Measurements from ENCODE around the gene KRT80.

The KRT80 gene

DNA sequence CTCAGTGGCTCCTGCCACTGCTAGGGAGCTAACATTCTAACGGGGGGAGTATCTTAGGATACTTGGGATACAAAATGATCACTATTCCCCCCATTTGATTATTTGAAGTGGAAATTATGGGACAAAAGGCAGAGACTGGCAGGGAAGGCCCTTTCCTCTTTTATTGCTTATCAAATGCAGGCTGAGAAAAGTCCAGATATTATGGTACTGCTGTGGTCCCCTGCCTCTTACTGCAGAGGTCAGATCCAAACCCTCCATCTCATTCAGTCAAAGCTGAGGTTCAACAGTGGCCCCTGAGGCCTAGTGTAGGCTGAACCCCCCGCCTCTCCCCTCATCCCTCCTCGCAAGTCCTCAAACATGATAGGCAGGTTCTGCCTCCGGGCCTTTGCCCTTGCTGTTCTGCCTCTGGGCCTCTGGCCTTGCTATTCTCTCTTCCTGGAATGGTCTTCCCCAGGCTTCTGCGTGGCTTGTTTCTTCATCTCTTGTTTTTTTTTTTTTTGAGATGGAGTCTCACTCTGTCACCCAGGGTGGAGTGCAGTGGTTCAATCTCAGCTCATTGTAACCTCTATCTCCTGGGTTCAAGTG is 34.2 kb downstream of the KRT80 start:
- no peak overlapping the region for H3K4me3 ChIP-seq (ENCODE audit: low read length)
- TF ChIP-seq, protein P1, sequence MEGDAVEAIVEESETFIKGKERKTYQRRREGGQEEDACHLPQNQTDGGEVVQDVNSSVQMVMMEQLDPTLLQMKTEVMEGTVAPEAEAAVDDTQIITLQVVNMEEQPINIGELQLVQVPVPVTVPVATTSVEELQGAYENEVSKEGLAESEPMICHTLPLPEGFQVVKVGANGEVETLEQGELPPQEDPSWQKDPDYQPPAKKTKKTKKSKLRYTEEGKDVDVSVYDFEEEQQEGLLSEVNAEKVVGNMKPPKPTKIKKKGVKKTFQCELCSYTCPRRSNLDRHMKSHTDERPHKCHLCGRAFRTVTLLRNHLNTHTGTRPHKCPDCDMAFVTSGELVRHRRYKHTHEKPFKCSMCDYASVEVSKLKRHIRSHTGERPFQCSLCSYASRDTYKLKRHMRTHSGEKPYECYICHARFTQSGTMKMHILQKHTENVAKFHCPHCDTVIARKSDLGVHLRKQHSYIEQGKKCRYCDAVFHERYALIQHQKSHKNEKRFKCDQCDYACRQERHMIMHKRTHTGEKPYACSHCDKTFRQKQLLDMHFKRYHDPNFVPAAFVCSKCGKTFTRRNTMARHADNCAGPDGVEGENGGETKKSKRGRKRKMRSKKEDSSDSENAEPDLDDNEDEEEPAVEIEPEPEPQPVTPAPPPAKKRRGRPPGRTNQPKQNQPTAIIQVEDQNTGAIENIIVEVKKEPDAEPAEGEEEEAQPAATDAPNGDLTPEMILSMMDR (conservative IDR thresholded peaks at IDR 0.05; ENCODE audit: low read depth, low read length), result no peak
- DNase-seq (ENCODE audit: low read depth), result no peak

DNA sequence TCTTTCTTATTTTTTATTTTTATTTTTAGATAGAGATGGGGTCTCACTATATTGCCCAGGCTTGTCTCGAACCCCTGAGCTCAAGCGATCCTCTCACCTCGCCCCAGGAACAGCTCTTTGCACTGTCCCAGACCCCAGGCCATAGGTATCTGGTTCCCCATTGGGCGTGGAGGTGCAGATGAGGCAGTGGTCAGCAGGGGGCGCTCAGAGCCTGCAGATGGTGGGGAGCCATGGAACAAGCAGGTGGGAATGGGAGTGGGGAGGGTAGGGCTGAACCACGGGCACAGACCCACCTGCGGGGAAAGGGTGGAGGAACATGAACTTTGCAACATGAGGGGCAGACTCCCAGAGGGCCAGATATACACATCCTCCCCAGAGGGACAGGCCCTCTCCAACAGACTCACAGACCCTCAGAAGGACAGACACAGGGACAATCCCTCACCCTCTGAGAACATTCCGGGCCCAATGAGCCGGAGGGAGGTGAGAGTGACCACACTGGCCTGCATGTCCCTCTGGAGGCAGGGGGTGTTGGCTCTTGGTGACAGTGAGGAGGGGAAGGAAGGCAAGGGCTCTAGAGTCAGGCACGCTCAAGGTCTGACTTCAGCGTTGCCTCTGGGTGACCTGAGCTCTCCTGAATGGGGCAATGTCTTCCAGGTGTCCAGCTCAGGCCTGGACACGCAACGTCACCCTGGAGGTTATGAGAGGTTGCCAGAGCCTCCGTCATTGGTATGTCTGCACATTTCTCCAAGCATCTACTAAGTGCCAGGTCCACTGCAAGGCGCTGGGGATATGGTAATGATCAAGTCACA is 34.9 kb downstream of the KRT80 start:
- no peak for DNase-seq (ENCODE audit: low read depth)
- H3K4me3 ChIP-seq (ENCODE audit: low read length), result no peak overlapping the region
- TF ChIP-seq, protein P1 (conservative IDR thresholded peaks at IDR 0.05; ENCODE audit: low read depth, low read length), result peak; percentile 95

DNA sequence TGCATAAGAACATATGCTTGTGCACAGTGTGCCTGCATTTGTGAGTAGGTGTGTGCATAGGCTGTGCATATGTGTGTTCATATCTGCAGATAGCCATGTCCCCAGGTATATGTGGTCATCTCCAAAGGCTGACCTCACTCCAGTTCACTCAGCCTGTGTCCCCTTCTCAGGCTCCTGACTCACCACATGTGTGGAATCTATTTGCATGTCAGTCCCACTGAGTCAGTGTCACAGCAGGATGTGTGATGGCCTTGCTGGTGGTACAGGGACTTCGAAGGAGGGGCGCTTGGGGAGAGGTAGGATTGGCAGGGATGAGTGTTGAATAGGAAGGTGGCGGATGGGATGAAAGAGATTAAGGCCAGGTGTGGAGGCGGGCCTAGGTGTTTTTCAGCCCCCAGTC is 35.5 kb downstream of the KRT80 start:
- DNase-seq (ENCODE audit: low read depth), result no peak
- H3K4me3 ChIP-seq (ENCODE audit: low read length), result no peak overlapping the region
- TF ChIP-seq, protein P1 (conservative IDR thresholded peaks at IDR 0.05; ENCODE audit: low read depth, low read length), result no peak

DNA sequence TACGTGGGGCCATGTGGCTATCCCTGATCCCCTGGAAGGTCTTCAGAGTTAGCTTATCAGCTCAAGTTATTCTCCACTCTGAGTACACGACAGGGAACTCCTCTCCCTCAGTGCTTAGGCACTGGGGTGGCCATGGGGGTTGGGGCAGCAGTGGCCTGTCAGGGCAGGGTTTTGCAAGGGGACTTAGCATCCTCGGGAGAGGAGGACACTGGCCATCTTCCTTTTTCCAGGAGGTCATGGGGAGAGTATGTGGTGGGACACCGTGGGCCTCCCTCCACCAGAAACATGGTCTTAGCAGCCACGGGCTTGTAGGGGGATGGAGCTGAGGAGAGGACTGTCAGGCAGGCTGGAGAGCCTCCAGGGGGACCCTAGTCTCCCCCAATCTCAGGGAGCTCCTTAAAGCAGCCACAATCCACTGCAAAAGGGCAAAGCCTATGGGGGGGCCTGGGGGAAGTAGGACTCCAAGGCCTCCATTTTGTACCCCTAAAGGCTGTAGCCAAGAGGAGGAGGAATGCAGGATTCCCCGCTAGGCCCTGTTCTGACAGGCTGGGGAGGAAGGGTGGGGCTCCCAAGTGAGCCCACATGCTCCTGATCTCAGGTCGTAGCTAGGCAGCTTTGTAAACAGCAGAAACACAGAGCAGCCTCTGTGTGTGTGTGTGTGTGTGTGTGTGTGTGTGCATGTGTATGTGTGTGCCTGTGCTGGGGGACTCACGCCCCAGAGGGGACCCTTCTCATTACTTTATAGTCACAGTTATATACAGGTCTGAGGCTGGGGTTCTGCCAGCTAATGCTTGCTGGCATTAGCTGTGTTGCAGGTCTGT is 36.6 kb downstream of the KRT80 start:
- no peak overlapping the region for H3K4me3 ChIP-seq (ENCODE audit: low read length)
- DNase-seq (ENCODE audit: low read depth), result peak; percentile 58
- TF ChIP-seq, protein P1 (conservative IDR thresholded peaks at IDR 0.05; ENCODE audit: low read depth, low read length), result no peak

DNA sequence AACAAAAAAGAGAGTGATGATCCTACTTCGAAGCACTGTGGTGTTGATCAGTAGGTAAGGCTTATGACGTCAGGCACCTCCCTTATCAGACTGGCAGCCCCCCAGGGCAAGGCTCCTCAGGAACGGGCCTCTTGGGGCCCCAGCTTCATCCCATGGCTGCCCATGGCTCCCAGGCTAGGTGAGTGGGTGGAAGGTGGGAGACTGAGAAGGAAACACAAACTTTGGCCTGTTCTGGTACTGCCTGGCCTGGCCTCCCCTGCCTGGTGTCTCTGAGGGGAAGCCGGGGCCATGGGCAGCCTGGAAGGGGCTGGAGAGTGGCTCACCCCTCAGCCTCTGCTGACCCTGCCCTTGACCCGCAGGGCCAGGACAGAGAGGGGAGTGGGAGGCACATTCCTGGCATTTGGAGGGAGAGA is 38.9 kb downstream of the KRT80 start:
- no peak for DNase-seq (ENCODE audit: low read depth)
- H3K4me3 ChIP-seq (ENCODE audit: low read length), result no peak overlapping the region
- TF ChIP-seq, protein P1 (conservative IDR thresholded peaks at IDR 0.05; ENCODE audit: low read depth, low read length), result no peak

DNA sequence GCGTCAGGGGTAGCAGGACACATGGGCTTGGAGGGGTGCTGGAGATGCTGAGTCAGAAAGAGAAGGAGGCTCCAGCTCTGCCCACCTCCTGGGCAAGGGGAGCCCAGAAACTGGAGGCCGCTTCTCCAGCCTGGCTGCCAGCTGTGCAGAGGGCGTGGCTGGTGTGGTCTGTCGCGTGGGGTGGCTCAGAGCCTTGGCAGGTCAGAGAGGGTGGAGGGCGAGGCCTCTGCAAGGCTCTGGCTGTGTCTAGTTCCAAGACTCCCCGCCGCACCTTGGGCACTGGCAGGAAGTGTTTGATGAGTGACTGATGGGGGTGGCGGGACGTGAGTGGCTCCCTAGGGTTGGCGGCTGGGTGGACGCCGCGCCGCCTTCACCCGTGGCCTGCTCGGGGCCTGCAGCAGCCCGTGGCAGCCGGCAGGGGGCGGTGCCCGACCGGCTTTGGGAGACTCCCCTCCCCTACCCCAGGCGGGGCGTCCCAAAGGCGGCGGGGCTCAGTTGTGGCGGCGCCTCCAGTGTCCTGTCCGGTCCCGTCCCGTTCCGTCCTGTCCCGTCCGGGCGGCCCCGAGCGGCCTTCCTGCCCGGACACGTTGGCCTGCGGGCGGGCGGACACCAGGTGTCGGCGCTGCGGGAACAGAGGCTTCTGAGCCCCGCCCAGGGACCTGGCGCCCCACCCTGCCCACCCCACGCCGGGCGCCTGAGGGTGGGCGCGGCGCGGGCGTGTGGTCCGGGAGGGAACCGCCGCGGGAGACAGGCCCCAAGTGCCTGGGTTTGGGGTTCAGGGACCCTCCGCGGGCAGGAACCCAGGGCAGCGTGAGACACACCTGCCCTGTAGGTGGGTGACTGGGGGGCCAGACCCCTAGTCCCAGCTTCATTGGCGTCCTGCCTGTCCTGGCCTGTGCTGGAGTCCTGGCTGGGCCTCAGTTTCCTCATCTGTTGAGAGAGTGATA is 39.7 kb downstream of the KRT80 start:
- H3K4me3 ChIP-seq (ENCODE audit: low read length), result peak overlapping the region; percentile 37
- no peak for DNase-seq (ENCODE audit: low read depth)
- TF ChIP-seq, protein P1 (conservative IDR thresholded peaks at IDR 0.05; ENCODE audit: low read depth, low read length), result peak; percentile 77
